ENCODE results near the gene GSN.

GSN gene

DNA sequence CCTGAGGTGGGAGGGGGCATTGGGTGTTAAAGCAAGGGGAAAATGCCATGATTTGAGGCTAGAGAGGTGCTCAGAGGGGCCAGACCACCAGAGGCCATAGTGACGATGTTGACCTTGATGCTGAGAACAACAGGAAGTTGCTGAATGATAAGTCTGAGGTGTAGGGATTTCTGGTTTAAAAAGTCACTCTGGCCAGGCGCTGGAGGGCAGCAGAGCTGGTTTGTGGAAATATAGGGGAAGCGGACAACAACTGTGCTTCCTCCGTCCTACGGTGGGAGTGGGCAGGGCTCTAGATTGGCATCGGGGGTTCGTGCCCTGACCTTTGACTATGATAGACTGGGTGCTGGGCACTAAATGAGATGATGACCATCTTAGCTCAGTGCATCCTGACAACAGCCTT is 57.4 kb downstream of the GSN start:
- no peak for DNase-seq

GRCh38 chr9:121326130-121326838 is 58.3 kb downstream of the GSN start:
- peak in 1 of 3 experiments; percentile 30 for DNase-seq

DNA sequence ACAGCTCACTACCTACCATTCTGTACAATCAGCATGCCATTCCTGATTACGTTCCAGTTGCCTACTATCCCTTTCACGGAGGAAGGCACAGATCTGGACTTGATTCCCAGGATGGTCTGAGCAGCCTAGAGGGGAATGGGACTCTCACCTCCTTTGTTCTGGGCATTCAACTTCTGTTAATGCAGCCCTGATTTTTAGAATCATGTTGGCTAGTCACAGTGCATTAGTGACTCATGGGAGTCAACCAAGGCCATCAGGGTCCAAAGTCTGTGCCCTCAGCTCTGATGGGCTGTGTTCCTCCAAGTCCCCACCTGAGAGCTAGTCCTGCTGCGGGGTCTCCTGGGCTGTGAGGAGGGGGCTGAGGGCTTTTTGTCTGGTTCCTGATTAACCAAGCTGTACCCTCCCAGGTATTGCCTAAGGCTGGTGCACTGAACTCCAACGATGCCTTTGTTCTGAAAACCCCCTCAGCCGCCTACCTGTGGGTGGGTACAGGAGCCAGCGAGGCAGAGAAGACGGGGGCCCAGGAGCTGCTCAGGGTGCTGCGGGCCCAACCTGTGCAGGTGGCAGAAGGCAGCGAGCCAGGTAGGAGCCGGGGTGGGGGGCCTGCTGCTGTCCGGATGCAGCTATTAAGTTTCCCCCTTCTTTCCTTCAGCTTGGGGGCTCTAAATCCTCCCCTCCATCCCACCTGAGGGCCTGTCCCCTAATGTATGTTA is 59.1 kb downstream of the GSN start:
- DNase-seq = no peak

DNA sequence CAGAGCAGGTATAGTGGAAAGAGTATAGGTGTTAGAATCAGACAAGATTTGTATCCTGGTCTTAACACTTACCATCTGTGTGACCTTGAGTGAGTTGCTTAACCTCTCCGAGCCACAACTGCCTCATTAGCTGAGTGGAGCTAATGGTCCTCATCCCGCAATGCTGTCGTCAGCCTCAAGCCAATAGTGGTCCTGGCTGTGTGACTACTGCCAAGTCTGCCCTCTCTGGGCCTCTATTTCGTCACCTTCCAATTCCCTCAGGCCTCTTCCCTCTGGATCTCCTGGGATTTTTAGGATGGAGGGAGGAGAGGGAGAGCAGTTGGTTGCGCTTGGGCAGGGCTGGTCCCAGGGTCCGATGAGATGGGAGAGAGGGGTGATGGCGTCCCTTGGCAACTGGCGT is 60.5 kb downstream of the GSN start:
- no peak for DNase-seq

GRCh38 chr9:121328876-121329681 is 61.1 kb downstream of the GSN start:
- DNase-seq = no peak

- no peak for DNase-seq
Measured at GRCh38 chr9:121331549-121331948, 63.6 kb downstream of the GSN start.

- no peak for DNase-seq
Measured at GRCh38 chr9:121331992-121332685, 64.2 kb downstream of the GSN start.

DNA sequence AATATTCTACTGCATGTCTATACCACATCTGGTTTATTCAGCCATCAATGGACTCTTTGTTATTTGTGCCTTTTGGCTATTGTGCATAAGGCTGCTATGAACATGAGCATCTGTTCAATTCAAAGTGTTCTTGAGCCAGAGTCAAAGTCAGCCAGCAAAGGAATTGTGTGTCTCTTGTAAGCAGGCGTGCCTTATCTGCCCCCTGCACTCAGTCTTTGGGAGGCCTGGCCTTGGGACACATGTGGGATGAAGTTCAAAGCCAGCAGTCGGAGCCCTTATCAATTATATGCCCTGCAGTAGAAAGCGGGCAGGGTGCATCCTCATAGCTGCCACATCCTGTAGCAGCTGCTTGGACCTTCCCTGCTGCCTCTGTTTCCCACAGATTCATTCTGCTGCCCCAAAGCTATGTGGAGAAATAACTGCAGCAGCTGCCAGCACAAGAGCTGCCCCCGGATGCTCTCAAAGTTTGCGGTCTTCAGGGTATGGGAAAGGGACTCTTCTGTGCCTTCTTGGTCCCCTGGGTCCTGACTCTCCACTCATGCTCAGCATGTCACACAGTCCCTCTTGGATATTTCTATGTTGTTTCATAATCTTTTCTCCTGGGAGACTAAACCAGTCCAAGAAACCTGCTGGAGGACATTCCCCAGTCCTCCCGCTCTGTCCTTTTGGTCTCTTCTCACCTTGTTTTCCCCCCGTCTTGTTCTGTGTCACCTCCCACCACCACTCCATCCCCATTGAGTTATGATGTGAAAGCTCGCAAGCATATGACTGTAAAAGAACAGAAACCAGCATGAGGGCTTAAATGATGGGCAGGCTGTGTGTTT is 66.2 kb downstream of the GSN start:
- DNase-seq = no peak

DNA sequence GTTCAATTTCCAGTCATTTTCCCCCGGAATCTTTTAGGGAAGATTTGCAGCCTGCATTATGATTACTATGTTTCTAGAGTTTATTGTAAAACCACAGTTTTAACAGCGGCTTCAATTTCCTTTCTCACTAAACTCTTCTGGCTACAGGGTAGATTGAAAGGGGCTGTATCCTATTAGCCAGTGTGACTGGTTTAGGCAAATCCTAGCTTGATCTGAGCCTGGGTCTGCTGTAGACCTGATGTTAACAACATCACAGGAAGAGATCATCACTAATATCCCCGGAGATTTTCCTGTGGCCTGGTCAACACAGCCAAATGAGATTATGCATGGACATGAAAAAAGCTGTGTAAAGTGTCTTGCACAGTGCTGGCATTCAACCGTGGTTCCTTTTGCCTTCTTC is 68.7 kb downstream of the GSN start:
- DNase-seq = no peak

- DNase-seq = no peak
Measured at GRCh38 chr9:121339437-121339836, 71.5 kb downstream of the GSN start.

DNA sequence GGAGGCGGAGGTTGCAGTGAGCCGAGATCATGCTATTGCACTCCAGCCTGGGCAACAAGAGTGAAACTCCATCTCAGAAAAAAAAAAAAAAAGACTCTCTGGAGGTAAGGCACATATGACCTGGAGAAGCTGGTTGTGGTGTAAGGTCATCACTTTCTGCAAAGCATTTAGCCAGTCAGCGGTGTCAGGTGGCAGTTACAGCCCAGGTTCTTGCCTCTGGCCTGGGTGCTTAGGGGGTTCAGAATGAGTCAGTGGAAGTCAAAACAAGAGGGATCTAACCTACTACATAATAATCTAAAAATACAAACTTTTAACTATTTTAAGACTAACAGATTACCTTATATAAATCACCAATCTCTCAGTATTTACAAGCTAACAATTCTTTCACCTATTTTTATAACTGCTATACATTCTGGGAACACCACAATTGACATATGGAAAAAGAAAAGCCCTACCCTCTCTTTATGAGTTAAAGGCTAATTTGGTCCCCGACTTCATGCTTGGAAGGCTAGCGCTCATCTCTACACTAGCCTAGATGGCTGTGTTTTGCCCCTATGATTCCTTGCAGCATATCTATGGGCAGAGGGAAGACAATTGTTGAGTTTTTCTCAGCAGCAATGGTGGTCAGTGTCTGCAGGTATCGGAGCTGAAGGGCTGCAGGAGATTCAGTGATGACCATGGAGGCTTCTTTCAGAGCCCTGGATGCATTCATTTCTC is 72.9 kb downstream of the GSN start:
- no peak for DNase-seq

GRCh38 chr9:121344184-121344583 is 76.2 kb downstream of the GSN start:
- peak in 1 of 3 experiments; percentile 46 for DNase-seq

- DNase-seq = no peak
Measured at GRCh38 chr9:121345070-121345469, 77.1 kb downstream of the GSN start.

GRCh38 chr9:121348221-121348620 is 80.3 kb downstream of the GSN start:
- DNase-seq = no peak

DNA sequence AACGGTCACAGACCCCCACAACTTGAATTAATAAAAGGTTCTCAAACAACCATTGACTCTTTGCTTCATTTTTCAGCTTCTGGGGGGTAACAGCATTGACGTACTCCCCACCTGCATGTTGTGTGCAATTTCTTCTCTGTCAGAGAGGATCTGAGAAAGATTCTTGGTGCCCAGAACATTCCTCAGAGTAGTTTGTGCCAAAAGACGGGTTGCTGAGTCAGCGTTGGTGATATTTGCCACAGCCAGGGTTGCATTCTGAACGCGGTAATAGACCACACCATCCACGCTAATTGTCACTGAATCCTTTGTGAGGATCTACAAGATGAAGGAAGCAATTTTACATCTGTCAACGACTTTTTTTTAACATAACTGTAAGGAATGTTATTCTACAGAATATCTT is 81.0 kb downstream of the GSN start:
- no peak for DNase-seq

DNA sequence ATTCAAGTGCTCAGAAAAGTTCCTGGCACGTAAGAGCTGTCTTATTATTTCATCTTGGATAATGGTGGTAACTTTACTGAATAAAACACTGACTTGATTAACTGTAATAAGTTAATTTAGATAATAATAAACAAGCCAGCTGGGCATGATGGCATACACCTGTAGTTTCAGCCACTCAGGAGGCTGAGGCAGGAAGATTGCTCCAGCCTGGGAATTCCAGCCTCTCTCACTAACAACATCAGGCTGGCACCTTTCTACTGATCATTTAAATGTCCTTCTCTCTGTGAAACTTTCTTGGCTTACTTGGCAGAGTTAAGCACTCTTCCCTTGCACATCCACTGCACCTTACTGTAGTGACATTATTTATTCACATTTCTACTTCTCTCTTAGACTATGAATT is 82.1 kb downstream of the GSN start:
- no peak for DNase-seq

GRCh38 chr9:121350993-121351561 is 83.1 kb downstream of the GSN start:
- DNase-seq = no peak

DNA sequence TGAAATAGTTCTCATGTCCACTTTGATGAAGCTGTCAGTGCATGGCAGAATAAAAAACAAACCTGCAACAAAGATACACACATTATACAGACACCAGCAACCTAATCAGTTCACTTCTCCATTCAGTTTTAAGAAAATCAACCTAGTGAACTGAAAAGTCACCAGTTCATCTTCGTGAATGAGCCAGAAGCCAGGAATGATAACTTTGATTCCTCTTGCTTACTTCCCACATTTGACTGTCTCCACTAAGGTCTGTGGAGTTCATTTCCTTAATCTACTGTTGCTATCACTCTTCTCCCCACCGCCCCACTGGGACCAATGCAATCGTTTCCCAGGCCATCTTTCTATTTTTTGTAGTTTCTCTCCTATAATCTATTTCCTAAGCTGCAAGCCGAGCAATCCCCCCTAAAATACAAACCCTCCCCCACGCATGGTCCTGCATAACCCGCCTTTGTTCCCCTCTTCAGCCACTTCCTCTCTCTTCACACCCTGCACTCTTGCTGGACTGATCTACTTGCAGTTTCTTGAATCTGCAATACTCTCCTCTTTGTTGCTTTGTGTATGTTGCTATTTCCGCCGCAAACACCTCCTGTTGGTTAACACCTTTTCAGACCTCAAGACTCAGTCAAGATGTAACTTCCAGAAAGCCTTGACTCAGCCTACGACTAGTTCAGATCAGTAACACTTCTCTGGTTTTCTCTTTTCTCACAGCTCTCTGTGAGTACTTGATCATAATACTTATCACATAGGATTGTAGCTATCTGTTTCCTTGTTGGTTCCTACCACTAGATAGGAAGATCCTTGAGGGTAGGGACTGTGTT is 85.5 kb downstream of the GSN start:
- DNase-seq = no peak

- DNase-seq = no peak
Measured at GRCh38 chr9:121354141-121354540, 86.2 kb downstream of the GSN start.

DNA sequence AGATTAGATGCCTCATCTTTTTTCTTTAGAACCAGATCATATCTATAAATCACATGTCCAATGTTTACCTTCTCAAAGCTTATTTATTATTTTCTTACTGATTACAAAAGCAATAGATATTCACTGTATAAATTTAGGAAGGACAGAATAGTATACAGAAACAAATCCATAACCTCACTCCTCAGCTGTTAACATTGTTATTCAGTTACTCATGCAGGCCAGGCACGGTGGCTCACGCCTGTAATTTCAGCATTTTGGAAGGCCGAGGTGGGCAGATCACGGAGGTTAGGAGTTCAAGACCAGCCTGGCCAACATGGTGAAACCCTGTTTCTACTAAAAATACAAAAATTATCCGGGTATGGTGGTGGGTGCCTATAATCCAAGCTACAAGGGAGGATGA is 86.8 kb downstream of the GSN start:
- DNase-seq = no peak
